HEK293 (cell line): ENCODE measurements around the gene PLEKHJ1.
A peak's percentile ranks its signal among the peaks of the same experiment; 100 is the strongest.

ENCODE experiments used
- BCL11A ChIP-seq: fragments of 450-650 bp; formaldehyde crosslinking; IDR thresholded peaks from 2 replicates; pipeline ENCODE4 v1.5.1; 2016; ENCODE audit warnings: low read depth, missing biosample characterization, missing genetic modification characterization
- BCL6B ChIP-seq: fragments of 450-650 bp; formaldehyde crosslinking; IDR thresholded peaks from 2 replicates; pipeline ENCODE4 v1.5.1; 2017; ENCODE audit warnings: missing biosample characterization, missing genetic modification characterization
- CTCF ChIP-seq: fragments of 450-650 bp; formaldehyde crosslinking; IDR thresholded peaks from 2 replicates; pipeline ENCODE4 v1.5.1; 2016; ENCODE audit warnings: missing biosample characterization, missing genetic modification characterization
- HOXD13 ChIP-seq: sonication (generic); formaldehyde crosslinking; IDR thresholded peaks from 2 replicates; pipeline ENCODE4 v1.8.0; 2022; ENCODE audit warnings: missing genetic modification reagents, borderline replicate concordance
- KLF7 ChIP-seq: fragments of 450-650 bp; formaldehyde crosslinking; IDR thresholded peaks from 2 replicates; pipeline ENCODE4 v1.5.1; 2016; ENCODE audit warnings: missing biosample characterization, missing genetic modification characterization, borderline replicate concordance
- PATZ1 ChIP-seq: fragments of 450-650 bp; formaldehyde crosslinking; IDR thresholded peaks from 2 replicates; pipeline ENCODE4 v1.5.1; 2016; ENCODE audit warnings: missing biosample characterization, missing genetic modification characterization
- SCRT1 ChIP-seq: fragments of 450-650 bp; formaldehyde crosslinking; IDR thresholded peaks from 2 replicates; pipeline ENCODE4 v1.5.1; 2016; ENCODE audit warnings: missing biosample characterization, missing genetic modification characterization, borderline replicate concordance
- SP2 ChIP-seq: fragments of 450-650 bp; formaldehyde crosslinking; IDR thresholded peaks from 2 replicates; pipeline ENCODE4 v1.5.1; 2016; ENCODE audit warnings: missing biosample characterization, missing genetic modification characterization
- TCF7L2 ChIP-seq: IDR thresholded peaks from 2 replicates; pipeline ENCODE4 v1.6.1; 2011; ENCODE audit warnings: low read depth, mild to moderate bottlenecking, inconsistent platforms, low read length, moderate library complexity, borderline replicate concordance
- YY2 ChIP-seq: fragments of 450-650 bp; formaldehyde crosslinking; IDR thresholded peaks from 2 replicates; pipeline ENCODE4 v1.5.1; 2016; ENCODE audit warnings: missing biosample characterization, missing genetic modification characterization
- ZNF132 ChIP-seq: fragments of 450-650 bp; formaldehyde crosslinking; IDR thresholded peaks from 2 replicates; pipeline ENCODE4 v1.5.1; 2017; ENCODE audit warnings: missing biosample characterization, missing genetic modification characterization, borderline replicate concordance
- ZNF140 ChIP-seq: fragments of 450-650 bp; formaldehyde crosslinking; IDR thresholded peaks from 2 replicates; pipeline ENCODE4 v1.5.1; 2016; ENCODE audit warnings: missing biosample characterization, missing genetic modification characterization
- ZNF146 ChIP-seq: fragments of 450-650 bp; formaldehyde crosslinking; IDR thresholded peaks from 2 replicates; pipeline ENCODE4 v1.5.1; 2016; ENCODE audit warnings: missing biosample characterization, missing genetic modification characterization
- ZNF223 ChIP-seq: fragments of 450-650 bp; formaldehyde crosslinking; IDR thresholded peaks from 2 replicates; pipeline ENCODE4 v1.5.1; 2016; ENCODE audit warnings: missing biosample characterization, missing genetic modification characterization
- ZNF354C ChIP-seq: fragments of 450-650 bp; formaldehyde crosslinking; IDR thresholded peaks from 2 replicates; pipeline ENCODE4 v1.5.1; 2016; ENCODE audit warnings: missing biosample characterization, missing genetic modification characterization, low read depth, borderline replicate concordance
- ZNF362 ChIP-seq: fragments of 450-650 bp; formaldehyde crosslinking; IDR thresholded peaks from 2 replicates; pipeline ENCODE4 v1.5.1; 2016; ENCODE audit warnings: missing biosample characterization, missing genetic modification characterization
- ZNF416 ChIP-seq: fragments of 450-650 bp; formaldehyde crosslinking; IDR thresholded peaks from 2 replicates; pipeline ENCODE4 v1.5.1; 2016; ENCODE audit warnings: missing biosample characterization, missing genetic modification characterization
- ZNF426 ChIP-seq: fragments of 450-650 bp; formaldehyde crosslinking; IDR thresholded peaks from 2 replicates; pipeline ENCODE4 v1.5.1; 2017; ENCODE audit warnings: missing biosample characterization, missing genetic modification characterization, mild to moderate bottlenecking, inconsistent platforms, moderate library complexity
- ZNF433 ChIP-seq: fragments of 450-650 bp; formaldehyde crosslinking; IDR thresholded peaks from 2 replicates; pipeline ENCODE4 v1.5.1; 2016; ENCODE audit warnings: missing biosample characterization, missing genetic modification characterization, low read depth
- ZNF548 ChIP-seq: fragments of 450-650 bp; formaldehyde crosslinking; IDR thresholded peaks from 2 replicates; pipeline ENCODE4 v1.5.1; 2016; ENCODE audit warnings: missing biosample characterization, missing genetic modification characterization
- ZNF664 ChIP-seq: fragments of 450-650 bp; formaldehyde crosslinking; IDR thresholded peaks from 2 replicates; pipeline ENCODE4 v1.5.1; 2016; ENCODE audit warnings: missing biosample characterization, missing genetic modification characterization
- ZNF670 ChIP-seq: fragments of 450-650 bp; formaldehyde crosslinking; IDR thresholded peaks from 2 replicates; pipeline ENCODE4 v1.5.1; 2016; ENCODE audit warnings: missing biosample characterization, missing genetic modification characterization, low read depth
- ZNF776 ChIP-seq: fragments of 450-650 bp; formaldehyde crosslinking; IDR thresholded peaks from 2 replicates; pipeline ENCODE4 v1.5.0; 2017; ENCODE audit warnings: missing biosample characterization, missing genetic modification characterization, borderline replicate concordance
- ZSCAN16 ChIP-seq: fragments of 450-650 bp; formaldehyde crosslinking; IDR thresholded peaks from 2 replicates; pipeline ENCODE4 v1.5.1; 2016; ENCODE audit warnings: missing biosample characterization, missing genetic modification characterization
- TF ChIP-seq, protein P1 (sequence below): fragments of 450-650 bp; formaldehyde crosslinking; IDR thresholded peaks from 2 replicates; pipeline ENCODE4 v1.5.1; 2017; ENCODE audit warnings: missing biosample characterization, missing genetic modification characterization
- TF ChIP-seq, protein P2 (sequence below): sonication (generic); formaldehyde crosslinking; IDR thresholded peaks from 2 replicates; pipeline ENCODE4 v1.8.1; 2022; ENCODE audit warnings: mild to moderate bottlenecking, moderate library complexity, missing genetic modification reagents
- TF ChIP-seq, protein P3 (sequence below): fragments of 450-650 bp; formaldehyde crosslinking; IDR thresholded peaks from 2 replicates; pipeline ENCODE4; 2016; ENCODE audit warnings: missing biosample characterization, missing genetic modification characterization

PLEKHJ1 gene

GRCh38 chr19:2236314-2237050 is at the start of gene PLEKHJ1, which contains the start of gene SF3A2 (continued):
- TF ChIP-seq KLF7 (tag by site-specific recombination) (peak; percentile 76), HOXD13 (CRISPR knock-in tag) (no peak; the same call in 1 of the 2 replicates), ZNF362 (tag by site-specific recombination) (no peak), YY2 (tag by site-specific recombination) (peak; percentile 51), ZNF132 (no peak), ZNF223 (tag by site-specific recombination) (no peak), ZNF433 (tag by site-specific recombination) (no peak), SCRT1 (tag by site-specific recombination) (no peak), BCL11A (tag by site-specific recombination) (no peak), ZNF670 (tag by site-specific recombination) (no peak), ZNF426 (tag by site-specific recombination) (no peak), ZNF140 (tag by site-specific recombination) (no peak), ZNF664 (no peak), ZNF416 (tag by site-specific recombination) (no peak), BCL6B (tag by site-specific recombination) (no peak), CTCF (peak; percentile 100), SP2 (tag by site-specific recombination) (peak; percentile 96), TCF7L2 (no peak), ZNF776 (tag by site-specific recombination) (no peak), ZNF146 (tag by site-specific recombination) (peak; percentile 3; the same call in 1 of the 2 replicates), ZNF354C (tag by site-specific recombination) (no peak), ZNF548 (tag by site-specific recombination) (no peak), PATZ1 (tag by site-specific recombination) (peak; percentile 53), ZSCAN16 (peak; percentile 70)
- TF ChIP-seq, protein P1, sequence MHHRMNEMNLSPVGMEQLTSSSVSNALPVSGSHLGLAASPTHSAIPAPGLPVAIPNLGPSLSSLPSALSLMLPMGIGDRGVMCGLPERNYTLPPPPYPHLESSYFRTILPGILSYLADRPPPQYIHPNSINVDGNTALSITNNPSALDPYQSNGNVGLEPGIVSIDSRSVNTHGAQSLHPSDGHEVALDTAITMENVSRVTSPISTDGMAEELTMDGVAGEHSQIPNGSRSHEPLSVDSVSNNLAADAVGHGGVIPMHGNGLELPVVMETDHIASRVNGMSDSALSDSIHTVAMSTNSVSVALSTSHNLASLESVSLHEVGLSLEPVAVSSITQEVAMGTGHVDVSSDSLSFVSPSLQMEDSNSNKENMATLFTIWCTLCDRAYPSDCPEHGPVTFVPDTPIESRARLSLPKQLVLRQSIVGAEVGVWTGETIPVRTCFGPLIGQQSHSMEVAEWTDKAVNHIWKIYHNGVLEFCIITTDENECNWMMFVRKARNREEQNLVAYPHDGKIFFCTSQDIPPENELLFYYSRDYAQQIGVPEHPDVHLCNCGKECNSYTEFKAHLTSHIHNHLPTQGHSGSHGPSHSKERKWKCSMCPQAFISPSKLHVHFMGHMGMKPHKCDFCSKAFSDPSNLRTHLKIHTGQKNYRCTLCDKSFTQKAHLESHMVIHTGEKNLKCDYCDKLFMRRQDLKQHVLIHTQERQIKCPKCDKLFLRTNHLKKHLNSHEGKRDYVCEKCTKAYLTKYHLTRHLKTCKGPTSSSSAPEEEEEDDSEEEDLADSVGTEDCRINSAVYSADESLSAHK (tag by site-specific recombination), result 0 out of 2 replicates have a peak, but pooled peaks have one; percentile 15
- TF ChIP-seq, protein P2, sequence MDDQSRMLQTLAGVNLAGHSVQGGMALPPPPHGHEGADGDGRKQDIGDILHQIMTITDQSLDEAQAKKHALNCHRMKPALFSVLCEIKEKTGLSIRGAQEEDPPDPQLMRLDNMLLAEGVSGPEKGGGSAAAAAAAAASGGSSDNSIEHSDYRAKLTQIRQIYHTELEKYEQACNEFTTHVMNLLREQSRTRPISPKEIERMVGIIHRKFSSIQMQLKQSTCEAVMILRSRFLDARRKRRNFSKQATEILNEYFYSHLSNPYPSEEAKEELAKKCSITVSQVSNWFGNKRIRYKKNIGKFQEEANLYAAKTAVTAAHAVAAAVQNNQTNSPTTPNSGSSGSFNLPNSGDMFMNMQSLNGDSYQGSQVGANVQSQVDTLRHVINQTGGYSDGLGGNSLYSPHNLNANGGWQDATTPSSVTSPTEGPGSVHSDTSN, result 0 out of 2 replicates have a peak, but pooled peaks have one; percentile 66
- TF ChIP-seq, protein P3, sequence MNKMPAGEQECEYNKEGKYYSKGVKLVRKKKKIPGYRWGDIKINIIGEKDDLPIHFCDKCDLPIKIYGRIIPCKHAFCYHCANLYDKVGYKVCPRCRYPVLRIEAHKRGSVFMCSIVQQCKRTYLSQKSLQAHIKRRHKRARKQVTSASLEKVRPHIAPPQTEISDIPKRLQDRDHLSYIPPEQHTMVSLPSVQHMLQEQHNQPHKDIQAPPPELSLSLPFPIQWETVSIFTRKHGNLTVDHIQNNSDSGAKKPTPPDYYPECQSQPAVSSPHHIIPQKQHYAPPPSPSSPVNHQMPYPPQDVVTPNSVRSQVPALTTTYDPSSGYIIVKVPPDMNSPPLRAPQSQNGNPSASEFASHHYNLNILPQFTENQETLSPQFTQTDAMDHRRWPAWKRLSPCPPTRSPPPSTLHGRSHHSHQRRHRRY (tag by site-specific recombination), result no peak
